Trophoblast cell (in vitro differentiated cells and primary cell): ENCODE results near the gene GREM1.

Experiments
- DNase-seq, 2 donors: peaks; one replicate each; pipeline ENCODE4 v3.0.0-alpha.2; 2016
- H2AFZ ChIP-seq: 2 replicates; pipeline ENCODE4 v1.6.1; 2013; ENCODE audit warnings: low read length, moderate library complexity, mild to moderate bottlenecking; ENCODE audit not compliant: insufficient read depth, poor library complexity
- H2AK5ac ChIP-seq: 2 replicates; pipeline ENCODE4 v1.6.1; 2013; ENCODE audit warnings: mild to moderate bottlenecking, low read length
- H2BK120ac ChIP-seq: 2 replicates; pipeline ENCODE4 v1.6.1; 2013; ENCODE audit warnings: low read length, mild to moderate bottlenecking, moderate library complexity; ENCODE audit not compliant: insufficient read depth, poor library complexity
- H2BK12ac ChIP-seq: 2 replicates; pipeline ENCODE4 v1.6.1; 2013; ENCODE audit warnings: mild to moderate bottlenecking, low read length, moderate library complexity
- H2BK5ac ChIP-seq: 2 replicates; pipeline ENCODE4 v1.6.1; 2013; ENCODE audit warnings: low read length, low read depth, moderate library complexity, mild to moderate bottlenecking; ENCODE audit not compliant: poor library complexity
- H3K14ac ChIP-seq: 2 replicates; pipeline ENCODE4 v1.6.1; 2013; ENCODE audit warnings: mild to moderate bottlenecking, low read length
- H3K18ac ChIP-seq: 2 replicates; pipeline ENCODE4 v1.6.1; 2013; ENCODE audit warnings: mild to moderate bottlenecking, low read length
- H3K23ac ChIP-seq: 2 replicates; pipeline ENCODE4 v1.6.1; 2013; ENCODE audit warnings: low read length
- H3K27ac ChIP-seq: 2 replicates; pipeline ENCODE4 v1.5.1; 2013; ENCODE audit warnings: low read depth, mild to moderate bottlenecking, inconsistent platforms, low read length, moderate library complexity
- H3K27me3 ChIP-seq: 2 replicates; pipeline ENCODE4 v1.6.1; 2013; ENCODE audit warnings: inconsistent platforms, mild to moderate bottlenecking, low read length, moderate library complexity; ENCODE audit not compliant: insufficient read depth
- H3K36me3 ChIP-seq, 2 experiments: 1 replicate in 1 of 2; 2 replicates in 1 of 2; pipeline ENCODE4 v1.6.1; 2013; ENCODE audit warnings: low read length in 2 of 2, mild to moderate bottlenecking in 2 of 2, moderate library complexity in 1 of 2; ENCODE audit not compliant: insufficient read depth in 2 of 2, control insufficient read depth in 1 of 2
- H3K4ac ChIP-seq: 2 replicates; pipeline ENCODE4 v1.6.1; 2013; ENCODE audit warnings: low read depth, mild to moderate bottlenecking, low read length, moderate library complexity
- H3K4me1 ChIP-seq, 2 experiments: 1 replicate in 1 of 2; 2 replicates in 1 of 2; pipeline ENCODE4 v1.6.1; 2013; ENCODE audit warnings: low read length in 2 of 2, mild to moderate bottlenecking in 2 of 2, moderate library complexity in 1 of 2; ENCODE audit not compliant: insufficient read depth in 2 of 2, control insufficient read depth in 1 of 2
- H3K4me2 ChIP-seq: 2 replicates; pipeline ENCODE4 v1.6.1; 2013; ENCODE audit warnings: inconsistent platforms, mild to moderate bottlenecking, low read length, moderate library complexity
- H3K4me3 ChIP-seq: 2 replicates; pipeline ENCODE4 v1.5.1; 2013; ENCODE audit warnings: mild to moderate bottlenecking, low read depth, low read length, inconsistent platforms
- H3K79me1 ChIP-seq: one replicate; pipeline ENCODE4 v1.6.1; 2013; ENCODE audit warnings: low read length
- H3K79me2 ChIP-seq: 2 replicates; pipeline ENCODE4 v1.6.1; 2013; ENCODE audit warnings: low read length, mild to moderate bottlenecking; ENCODE audit not compliant: control insufficient read depth, insufficient read depth, poor library complexity
- H3K9ac ChIP-seq: 2 replicates; pipeline ENCODE4 v1.6.1; 2013; ENCODE audit warnings: mild to moderate bottlenecking, low read length
- H3K9me3 ChIP-seq: 2 replicates; pipeline ENCODE4 v1.6.1; 2013; ENCODE audit warnings: low read depth, mild to moderate bottlenecking, control low read depth, inconsistent platforms, low read length; ENCODE audit not compliant: insufficient read depth
- H4K12ac ChIP-seq: 2 replicates; pipeline ENCODE4 v1.6.1; 2013; ENCODE audit warnings: low read depth, mild to moderate bottlenecking, low read length, moderate library complexity
- H4K8ac ChIP-seq: 2 replicates; pipeline ENCODE4 v1.6.1; 2013; ENCODE audit warnings: low read depth, mild to moderate bottlenecking, low read length, moderate library complexity
- H4K91ac ChIP-seq: one replicate; pipeline ENCODE4 v1.6.1; 2013; ENCODE audit warnings: low read depth, mild to moderate bottlenecking, low read length, moderate library complexity
- WGBS: extraction: QIAGEN DNeasy Blood & Tissue Kit; methylation state at CpG from one replicate; pipeline ENCODE4 v1.1.7; 2013; ENCODE audit warnings: missing lambda C conversion rate; ENCODE audit not compliant: insufficient read length, insufficient coverage; ENCODE audit errors: extremely low coverage; 5-methylcytosine and 5-hydroxymethylcytosine counted together

Gene GREM1

DNA sequence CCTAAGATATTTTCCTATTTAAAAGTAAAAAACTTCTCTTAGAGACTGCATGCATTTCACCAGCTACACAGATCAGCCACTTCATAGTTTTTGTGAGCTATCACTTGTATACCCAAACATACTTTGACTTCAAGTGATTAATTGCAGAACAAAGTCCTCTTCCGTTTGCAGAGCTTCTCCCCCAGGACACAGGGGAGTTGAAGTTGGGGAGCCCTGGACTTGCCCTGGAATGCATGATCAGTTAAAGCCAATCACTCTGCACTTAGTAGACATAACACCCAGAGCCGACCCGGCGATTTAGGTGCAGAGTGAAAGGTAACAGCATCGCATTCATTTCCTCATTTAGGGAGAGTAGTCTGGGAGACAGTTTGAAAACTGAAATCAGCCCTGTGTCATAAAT, 70.1 kb downstream of the GREM1 start:
- no peak overlapping the region for H2AFZ ChIP-seq
- no peak overlapping the region for H3K23ac ChIP-seq
- H2BK12ac ChIP-seq, result no peak overlapping the region
- no peaks in the 10 kb centered on the region for H3K27me3 ChIP-seq
- H3K4ac ChIP-seq, result no peak overlapping the region
- H2BK120ac ChIP-seq, result no peak overlapping the region
- no peaks in the 10 kb centered on the region for H3K79me2 ChIP-seq
- no peak overlapping the region for H3K4me2 ChIP-seq
- H2AK5ac ChIP-seq, result no peak overlapping the region
- H3K18ac ChIP-seq, result no peak overlapping the region
- H4K12ac ChIP-seq, result no peak overlapping the region
- H3K4me3 ChIP-seq, result no peak overlapping the region
- DNase-seq, result no peak
- WGBS, result no CpG with 5 or more reads among the region's 5 CpGs
- H3K4me1 ChIP-seq, result no peaks in the 10 kb centered on the region
- no peak overlapping the region for H3K9ac ChIP-seq
- H3K79me1 ChIP-seq, result no peaks in the 10 kb centered on the region
- no peak overlapping the region for H3K27ac ChIP-seq
- no peaks in the 10 kb centered on the region for H3K36me3 ChIP-seq
- no peak overlapping the region for H4K8ac ChIP-seq
- no peak overlapping the region for H2BK5ac ChIP-seq
- no peak overlapping the region for H3K14ac ChIP-seq
- H4K91ac ChIP-seq, result no peak overlapping the region
- H3K9me3 ChIP-seq, result no peaks in the 10 kb centered on the region

DNA sequence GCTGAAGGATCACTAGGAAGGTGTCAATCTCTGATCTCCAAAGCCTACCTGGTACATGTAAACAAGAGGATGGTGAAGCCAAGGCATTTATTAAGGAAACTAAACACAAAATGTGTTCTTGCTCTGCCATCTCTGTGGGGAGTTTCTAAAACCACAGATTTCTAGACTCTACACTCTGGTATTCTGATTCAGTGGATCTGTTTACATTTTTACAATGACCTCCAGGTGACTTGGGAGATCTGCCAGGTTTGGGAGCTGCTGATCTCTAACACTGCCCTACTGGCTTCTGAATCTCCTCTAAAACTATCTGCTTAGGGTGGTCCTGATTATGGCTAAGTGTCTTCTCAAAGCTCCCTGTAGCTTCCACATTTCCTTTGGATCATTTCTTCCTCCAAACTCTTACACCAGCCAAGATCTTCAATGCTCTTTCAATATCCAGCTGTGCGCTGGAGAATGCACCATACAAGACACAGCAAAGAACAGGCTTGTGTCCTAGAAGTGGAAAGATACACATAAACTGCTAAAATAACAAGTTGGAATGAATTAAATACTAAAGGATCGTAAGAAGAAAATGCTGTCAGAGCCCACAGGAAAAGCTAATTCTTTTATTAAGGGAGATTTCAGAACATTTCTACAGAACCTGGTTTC, 72.7 kb downstream of the GREM1 start:
- H2BK5ac ChIP-seq, result no peak overlapping the region
- no peaks in the 10 kb centered on the region for H3K79me2 ChIP-seq
- H3K4ac ChIP-seq, result no peak overlapping the region
- DNase-seq, result no peak
- H3K27me3 ChIP-seq, result no peaks in the 10 kb centered on the region
- H3K4me3 ChIP-seq, result no peak overlapping the region
- no peaks in the 10 kb centered on the region for H3K9me3 ChIP-seq
- no peak overlapping the region for H2BK120ac ChIP-seq
- H3K9ac ChIP-seq, result no peak overlapping the region
- no peak overlapping the region for H4K12ac ChIP-seq
- H3K36me3 ChIP-seq, result no peaks in the 10 kb centered on the region
- no peak overlapping the region for H4K91ac ChIP-seq
- H3K4me1 ChIP-seq, result no peaks in the 10 kb centered on the region
- H3K79me1 ChIP-seq, result no peaks in the 10 kb centered on the region
- H2BK12ac ChIP-seq, result no peak overlapping the region
- no peak overlapping the region for H3K18ac ChIP-seq
- H4K8ac ChIP-seq, result no peak overlapping the region
- H3K27ac ChIP-seq, result no peak overlapping the region
- no peak overlapping the region for H2AK5ac ChIP-seq
- H3K4me2 ChIP-seq, result no peak overlapping the region
- WGBS, result no CpG with 5 or more reads among the region's 2 CpGs
- H3K14ac ChIP-seq, result no peak overlapping the region
- H2AFZ ChIP-seq, result no peak overlapping the region
- no peak overlapping the region for H3K23ac ChIP-seq

DNA sequence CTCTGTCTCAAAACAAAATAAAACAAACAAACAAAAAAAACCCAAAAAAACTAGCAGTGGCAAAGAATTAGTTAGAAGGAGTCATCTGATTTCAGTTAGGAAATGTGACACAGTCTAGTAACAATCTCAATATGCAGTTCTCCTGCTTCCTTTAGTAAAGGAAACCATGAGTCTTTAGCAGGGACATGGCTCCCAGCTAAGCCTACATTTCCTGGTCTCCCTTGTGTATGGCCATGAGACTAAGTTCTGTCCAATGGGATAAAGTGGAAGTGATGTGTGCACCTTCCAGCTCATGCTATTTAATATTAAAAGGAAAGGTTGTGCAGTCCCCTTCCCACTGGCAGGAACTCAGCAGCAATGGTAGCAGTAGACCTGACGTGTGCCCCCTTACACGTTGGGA, 74.6 kb downstream of the GREM1 start:
- Histone ChIP-seq H3K9me3 (no peaks in the 10 kb centered on the region), H3K18ac (no peak overlapping the region), H3K23ac (no peak overlapping the region), H3K14ac (no peak overlapping the region), H4K8ac (no peak overlapping the region), H3K9ac (no peak overlapping the region), H2BK120ac (no peak overlapping the region), H3K27ac (no peak overlapping the region), H2AFZ (no peak overlapping the region), H2AK5ac (no peak overlapping the region), H3K79me2 (no peaks in the 10 kb centered on the region), H3K4me3 (no peak overlapping the region), H2BK5ac (no peak overlapping the region), H3K4me1 (no peaks in the 10 kb centered on the region), H2BK12ac (no peak overlapping the region), H4K12ac (no peak overlapping the region), H4K91ac (no peak overlapping the region), H3K79me1 (no peaks in the 10 kb centered on the region), H3K27me3 (no peaks in the 10 kb centered on the region), H3K36me3 (no peaks in the 10 kb centered on the region), H3K4me2 (no peak overlapping the region), H3K4ac (no peak overlapping the region)
- no peak for DNase-seq
- WGBS, result no CpG with 5 or more reads among the region's 2 CpGs
